H9 (cell line): ENCODE results near the gene NFILZ. TPM values are rescaled to one million over a fixed set of nuclear protein-coding genes. Genes with fewer than 3 reads are reported as not detected.

Experiments used
- DNase-seq: peaks from one replicate; pipeline ENCODE4 v3.0.0-alpha.2; 2017
- H2AFZ ChIP-seq: one replicate; pipeline ENCODE4 v1.6.1; 2013; ENCODE audit warnings: mild to moderate bottlenecking, low read length, control low read depth, moderate library complexity
- H2AK5ac ChIP-seq: 2 replicates; pipeline ENCODE4 v1.6.1; 2013; ENCODE audit warnings: low read length, control low read depth, mixed read lengths; ENCODE audit not compliant: insufficient read length
- H2BK120ac ChIP-seq: one replicate; pipeline ENCODE4 v1.6.1; 2013; ENCODE audit warnings: low read depth, mild to moderate bottlenecking, low read length, control low read depth, inconsistent platforms; ENCODE audit not compliant: poor library complexity, severe bottlenecking
- H2BK12ac ChIP-seq: 2 replicates; pipeline ENCODE4 v1.6.1; 2013; ENCODE audit warnings: low read length, control low read depth, mixed read lengths, low read depth; ENCODE audit not compliant: insufficient read length
- H2BK15ac ChIP-seq: 2 replicates; pipeline ENCODE4 v1.6.1; 2013; ENCODE audit warnings: low read depth, low read length, control low read depth
- H2BK20ac ChIP-seq: one replicate; pipeline ENCODE4 v1.6.1; 2013; ENCODE audit warnings: low read depth, mild to moderate bottlenecking, low read length, control low read depth, inconsistent platforms; ENCODE audit not compliant: poor library complexity, severe bottlenecking
- H2BK5ac ChIP-seq: 2 replicates; pipeline ENCODE4 v1.6.1; 2013; ENCODE audit warnings: low read length, control low read depth, mixed read lengths; ENCODE audit not compliant: insufficient read length
- H3K14ac ChIP-seq: 2 replicates; pipeline ENCODE4 v1.6.1; 2013; ENCODE audit warnings: low read length, control low read depth; ENCODE audit not compliant: insufficient read depth
- H3K18ac ChIP-seq: 2 replicates; pipeline ENCODE4 v1.6.1; 2013; ENCODE audit warnings: low read depth, mild to moderate bottlenecking, mixed read lengths, low read length, control low read depth; ENCODE audit not compliant: insufficient read length
- H3K23ac ChIP-seq: 2 replicates; pipeline ENCODE4 v1.6.1; 2013; ENCODE audit warnings: low read length, control low read depth, mixed read lengths, low read depth; ENCODE audit not compliant: insufficient read length
- H3K23me2 ChIP-seq: 2 replicates; pipeline ENCODE4 v1.6.1; 2013; ENCODE audit warnings: low read depth, mild to moderate bottlenecking, mixed read lengths, low read length, control low read depth; ENCODE audit not compliant: insufficient read length, poor library complexity, severe bottlenecking
- H3K27ac ChIP-seq: 2 replicates; pipeline ENCODE4 v1.5.1; 2013; ENCODE audit warnings: low read length, control low read depth, mixed read lengths, low read depth; ENCODE audit not compliant: insufficient read length
- H3K27me3 ChIP-seq: 2 replicates; pipeline ENCODE4 v1.6.1; 2013; ENCODE audit warnings: low read length, control low read depth, inconsistent platforms; ENCODE audit not compliant: insufficient read depth
- H3K4ac ChIP-seq: 2 replicates; pipeline ENCODE4 v1.6.1; 2013; ENCODE audit warnings: low read depth, mild to moderate bottlenecking, control low read depth, inconsistent platforms, low read length, moderate library complexity
- H3K4me1 ChIP-seq: 2 replicates; pipeline ENCODE4 v1.6.1; 2013; ENCODE audit warnings: low read length, control low read depth, inconsistent platforms; ENCODE audit not compliant: insufficient read depth
- H3K4me2 ChIP-seq: 2 replicates; pipeline ENCODE4 v1.6.1; 2013; ENCODE audit warnings: low read length, control low read depth, mixed read lengths; ENCODE audit not compliant: insufficient read length, insufficient read depth
- H3K56ac ChIP-seq: 2 replicates; pipeline ENCODE4 v1.6.1; 2013; ENCODE audit warnings: low read depth, mild to moderate bottlenecking, mixed read lengths, low read length, control low read depth; ENCODE audit not compliant: insufficient read length
- H3K79me1 ChIP-seq: 2 replicates; pipeline ENCODE4 v1.6.1; 2013; ENCODE audit warnings: low read depth, mild to moderate bottlenecking, moderate library complexity, low read length, control low read depth, inconsistent platforms; ENCODE audit not compliant: insufficient read depth, poor library complexity, severe bottlenecking
- H3K79me2 ChIP-seq: 2 replicates; pipeline ENCODE4 v1.6.1; 2013; ENCODE audit warnings: low read length, control low read depth, inconsistent platforms; ENCODE audit not compliant: insufficient read depth
- H3K9ac ChIP-seq: 2 replicates; pipeline ENCODE4 v1.6.1; 2013; ENCODE audit warnings: low read length, control low read depth, mixed read lengths; ENCODE audit not compliant: insufficient read length; ENCODE audit errors: extremely low read depth
- H3K9me3 ChIP-seq: one replicate; pipeline ENCODE4 v1.6.1; 2013; ENCODE audit warnings: low read depth, low read length, inconsistent platforms; ENCODE audit not compliant: control insufficient read depth
- H3T11ph ChIP-seq: one replicate; pipeline ENCODE4 v1.6.1; 2013; ENCODE audit warnings: mild to moderate bottlenecking, low read length, control low read depth, inconsistent platforms
- H4K20me1 ChIP-seq: one replicate; pipeline ENCODE4 v1.6.1; 2013; ENCODE audit not compliant: control insufficient read depth, insufficient read length, insufficient read depth
- H4K5ac ChIP-seq: 2 replicates; pipeline ENCODE4 v1.6.1; 2013; ENCODE audit warnings: low read depth, mild to moderate bottlenecking, mixed read lengths, low read length, control low read depth; ENCODE audit not compliant: insufficient read length
- H4K8ac ChIP-seq: replicated peaks from 2 replicates; pipeline ENCODE4 v1.6.1; 2013; ENCODE audit warnings: low read length, control low read depth, mixed read lengths, low read depth; ENCODE audit not compliant: insufficient read length
- H4K91ac ChIP-seq: 2 replicates; pipeline ENCODE4 v1.6.1; 2013; ENCODE audit warnings: low read depth, mild to moderate bottlenecking, moderate library complexity, mixed read lengths, low read length, control low read depth; ENCODE audit not compliant: insufficient read length
- H3K27ac Mint-ChIP-seq, 3 experiments: 2 replicates in 2 of 3; 3 replicates in 1 of 3; pipeline ENCODE4 v1.8.0; 2020 to 2021; ENCODE audit warnings: mixed read lengths in 3 of 3, mild to moderate bottlenecking in 1 of 3, moderate library complexity in 1 of 3
- H3K27me3 Mint-ChIP-seq: 2 replicates; pipeline ENCODE4 v1.8.0; 2021; ENCODE audit warnings: low read depth, mild to moderate bottlenecking, moderate library complexity, mixed read lengths
- H3K36me3 Mint-ChIP-seq, 3 experiments: 2 replicates in 2 of 3; 3 replicates in 1 of 3; pipeline ENCODE4 v1.8.0; 2020 to 2021; ENCODE audit warnings: low read depth in 3 of 3, mixed read lengths in 3 of 3; ENCODE audit not compliant: insufficient read depth in 1 of 3
- H3K4me1 Mint-ChIP-seq, 2 experiments: 2 replicates each; pipeline ENCODE4 v1.8.0; 2020; ENCODE audit warnings: mixed read lengths in 2 of 2
- H3K4me3 Mint-ChIP-seq, 2 experiments: 2 replicates in 1 of 2; 3 replicates in 1 of 2; pipeline ENCODE4 v1.8.0; 2020 to 2021; ENCODE audit warnings: mild to moderate bottlenecking in 2 of 2, mixed read lengths in 2 of 2, moderate library complexity in 1 of 2
- H3K9me3 Mint-ChIP-seq, 2 experiments: 2 replicates in 1 of 2; 3 replicates in 1 of 2; pipeline ENCODE4 v1.8.0; 2020; ENCODE audit warnings: mild to moderate bottlenecking in 2 of 2, mixed read lengths in 2 of 2, moderate library complexity in 1 of 2
- whole genome bisulfite sequencing: extraction: QIAGEN DNeasy Blood & Tissue Kit; methylation state at CpG from one replicate; pipeline ENCODE4 v1.1.7; 2013; ENCODE audit warnings: missing lambda C conversion rate, low lambda C conversion rate, mixed read lengths; ENCODE audit not compliant: insufficient read length; ENCODE audit errors: extremely low coverage; 5-methylcytosine and 5-hydroxymethylcytosine counted together
- total RNA-seq: library from RNA; stranded (reverse); gene quantifications from 2 replicates; pipeline ENCODE4 v1.2.1, GENCODE V29; 2021
- TF ChIP-seq, protein P1 (sequence below): fragments of 200-600 bp; sonication (generic); conservative IDR thresholded peaks from 3 replicates; pipeline ENCODE4 v1.8.0; 2021; ENCODE audit warnings: antibody characterized with exemption, mild to moderate bottlenecking

NFILZ gene
- total RNA-seq, 1 experiment from 2014 or later: not detected

- H3K4me2 ChIP-seq: no peak overlapping the region
- no peaks in the 10 kb centered on the region for H3K27me3 ChIP-seq
- peaks cover 16 to 27% of the 10 kb centered on the region in 2 experiments for H3K4me1 Mint-ChIP-seq
- H2BK120ac ChIP-seq: no peak overlapping the region
- H3T11ph ChIP-seq: no peak overlapping the region
- H3K4me1 ChIP-seq: no peaks in the 10 kb centered on the region; the same call in 1 of the 2 replicates
- H3K79me1 ChIP-seq: no peaks in the 10 kb centered on the region
- TF ChIP-seq, protein P1, sequence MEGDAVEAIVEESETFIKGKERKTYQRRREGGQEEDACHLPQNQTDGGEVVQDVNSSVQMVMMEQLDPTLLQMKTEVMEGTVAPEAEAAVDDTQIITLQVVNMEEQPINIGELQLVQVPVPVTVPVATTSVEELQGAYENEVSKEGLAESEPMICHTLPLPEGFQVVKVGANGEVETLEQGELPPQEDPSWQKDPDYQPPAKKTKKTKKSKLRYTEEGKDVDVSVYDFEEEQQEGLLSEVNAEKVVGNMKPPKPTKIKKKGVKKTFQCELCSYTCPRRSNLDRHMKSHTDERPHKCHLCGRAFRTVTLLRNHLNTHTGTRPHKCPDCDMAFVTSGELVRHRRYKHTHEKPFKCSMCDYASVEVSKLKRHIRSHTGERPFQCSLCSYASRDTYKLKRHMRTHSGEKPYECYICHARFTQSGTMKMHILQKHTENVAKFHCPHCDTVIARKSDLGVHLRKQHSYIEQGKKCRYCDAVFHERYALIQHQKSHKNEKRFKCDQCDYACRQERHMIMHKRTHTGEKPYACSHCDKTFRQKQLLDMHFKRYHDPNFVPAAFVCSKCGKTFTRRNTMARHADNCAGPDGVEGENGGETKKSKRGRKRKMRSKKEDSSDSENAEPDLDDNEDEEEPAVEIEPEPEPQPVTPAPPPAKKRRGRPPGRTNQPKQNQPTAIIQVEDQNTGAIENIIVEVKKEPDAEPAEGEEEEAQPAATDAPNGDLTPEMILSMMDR: no peak
- no CpG with 5 or more reads among the region's 2 CpGs for WGBS
- H2AK5ac ChIP-seq: no peak overlapping the region
- H4K91ac ChIP-seq: no peak overlapping the region
- no peak overlapping the region for H4K5ac ChIP-seq
- no peak overlapping the region for H3K18ac ChIP-seq
- H3K4me3 Mint-ChIP-seq: no peak overlapping the region
- no peak overlapping the region for H2BK12ac ChIP-seq
- peaks cover 8% of the 10 kb centered on the region for H3K23me2 ChIP-seq
- no peak overlapping the region for H3K4ac ChIP-seq
- no peak overlapping the region for H2BK20ac ChIP-seq
- H4K20me1 ChIP-seq: no peaks in the 10 kb centered on the region
- H3K27ac Mint-ChIP-seq: no peak overlapping the region
- H3K9me3 Mint-ChIP-seq: no peaks in the 10 kb centered on the region; a peak in 1 of 5 replicates
- no peak overlapping the region for H2BK5ac ChIP-seq
- H3K14ac ChIP-seq: no peak overlapping the region
- no peak overlapping the region for H3K27ac ChIP-seq
- H4K8ac ChIP-seq: no peak overlapping the region
- H3K79me2 ChIP-seq: no peaks in the 10 kb centered on the region
- H2AFZ ChIP-seq: no peak overlapping the region
- H3K27me3 Mint-ChIP-seq: no peaks in the 10 kb centered on the region; the same call in none of the 2 replicates
- H3K23ac ChIP-seq: no peak overlapping the region
- no peak overlapping the region for H3K56ac ChIP-seq
- H3K9ac ChIP-seq: no peak overlapping the region
- H3K9me3 ChIP-seq: no peaks in the 10 kb centered on the region
- no peak overlapping the region for H2BK15ac ChIP-seq
- DNase-seq: no peak
- no peaks in the 10 kb centered on the region; a peak in 2 of 7 replicates for H3K36me3 Mint-ChIP-seq
Measured at GRCh38 chr19:8614455-8614854, 16.0 kb upstream of the NFILZ start.
